ENCODE data around the gene CFAP99.

DNA sequence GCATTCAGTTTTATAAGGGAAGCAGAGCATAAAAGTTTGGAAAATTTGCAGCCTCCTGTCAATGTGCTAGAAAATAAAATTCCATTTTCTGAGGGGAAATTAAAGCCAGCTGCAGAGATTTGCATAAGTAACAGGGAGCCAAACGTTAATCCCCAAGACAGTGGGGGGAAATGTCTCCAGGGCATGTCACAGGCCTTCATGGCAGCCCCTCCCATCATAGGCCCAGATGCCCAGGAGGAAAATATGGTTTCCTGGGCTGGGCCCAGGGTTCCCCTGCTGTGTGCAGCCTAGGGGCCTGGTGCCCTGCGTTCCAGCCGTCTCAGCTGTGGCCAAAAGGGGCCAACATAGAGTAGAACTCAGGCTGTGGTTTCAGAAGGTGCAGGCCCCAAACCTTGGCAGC lies 59.5 kb downstream of the CFAP99 start:
- TF ChIP-seq, protein P1, sequence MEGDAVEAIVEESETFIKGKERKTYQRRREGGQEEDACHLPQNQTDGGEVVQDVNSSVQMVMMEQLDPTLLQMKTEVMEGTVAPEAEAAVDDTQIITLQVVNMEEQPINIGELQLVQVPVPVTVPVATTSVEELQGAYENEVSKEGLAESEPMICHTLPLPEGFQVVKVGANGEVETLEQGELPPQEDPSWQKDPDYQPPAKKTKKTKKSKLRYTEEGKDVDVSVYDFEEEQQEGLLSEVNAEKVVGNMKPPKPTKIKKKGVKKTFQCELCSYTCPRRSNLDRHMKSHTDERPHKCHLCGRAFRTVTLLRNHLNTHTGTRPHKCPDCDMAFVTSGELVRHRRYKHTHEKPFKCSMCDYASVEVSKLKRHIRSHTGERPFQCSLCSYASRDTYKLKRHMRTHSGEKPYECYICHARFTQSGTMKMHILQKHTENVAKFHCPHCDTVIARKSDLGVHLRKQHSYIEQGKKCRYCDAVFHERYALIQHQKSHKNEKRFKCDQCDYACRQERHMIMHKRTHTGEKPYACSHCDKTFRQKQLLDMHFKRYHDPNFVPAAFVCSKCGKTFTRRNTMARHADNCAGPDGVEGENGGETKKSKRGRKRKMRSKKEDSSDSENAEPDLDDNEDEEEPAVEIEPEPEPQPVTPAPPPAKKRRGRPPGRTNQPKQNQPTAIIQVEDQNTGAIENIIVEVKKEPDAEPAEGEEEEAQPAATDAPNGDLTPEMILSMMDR (IDR thresholded peaks at IDR 0.05; ENCODE audit: borderline replicate concordance, extremely low read depth, low read length, poor library complexity, severe bottlenecking) = no peak
- no peak for TF ChIP-seq EZH2 (IDR thresholded peaks at IDR 0.05; ENCODE audit: borderline replicate concordance, low read depth, low read length, severe bottlenecking)
